Brain microvascular endothelial cell (primary cell): Measurements from ENCODE around the gene CADPS.

Experiments
- DNase-seq: peaks from one replicate; pipeline ENCODE4 v3.0.0-alpha.2; 2020
- H3K27ac ChIP-seq: fragments of 250-450 bp; sonication (Bioruptor Pico); 2 replicates; pipeline ENCODE4 v1.5.1; 2020; ENCODE audit warnings: mild to moderate bottlenecking, moderate library complexity
- H3K27me3 ChIP-seq: fragments of 250-450 bp; sonication (Bioruptor Pico); replicated peaks from 2 replicates; pipeline ENCODE4 v1.5.1; 2020; ENCODE audit warnings: mild to moderate bottlenecking
- H3K36me3 ChIP-seq: fragments of 250-450 bp; sonication (Bioruptor Pico); replicated peaks from 2 replicates; pipeline ENCODE4 v1.5.1; 2020; ENCODE audit warnings: mild to moderate bottlenecking
- H3K4me3 ChIP-seq: 2 replicates; pipeline ENCODE4 v1.5.1; 2011; ENCODE audit warnings: low read depth, mild to moderate bottlenecking, control low read depth, low read length, moderate library complexity
- in situ Hi-C: cut with HindIII; loops from 2 replicates; pipeline ENCODE4 v1.10.0; 2017; ENCODE audit warnings: low sequenced_read_pairs, low pct_ligation_motif_present
- TF ChIP-seq, protein P1 (sequence below): IDR thresholded peaks from 2 replicates; pipeline ENCODE4 v1.5.1; 2011; ENCODE audit warnings: low read depth, mild to moderate bottlenecking, moderate library complexity, low read length, control low read depth, inconsistent platforms; ENCODE audit errors: missing control alignments

The CADPS gene

DNA sequence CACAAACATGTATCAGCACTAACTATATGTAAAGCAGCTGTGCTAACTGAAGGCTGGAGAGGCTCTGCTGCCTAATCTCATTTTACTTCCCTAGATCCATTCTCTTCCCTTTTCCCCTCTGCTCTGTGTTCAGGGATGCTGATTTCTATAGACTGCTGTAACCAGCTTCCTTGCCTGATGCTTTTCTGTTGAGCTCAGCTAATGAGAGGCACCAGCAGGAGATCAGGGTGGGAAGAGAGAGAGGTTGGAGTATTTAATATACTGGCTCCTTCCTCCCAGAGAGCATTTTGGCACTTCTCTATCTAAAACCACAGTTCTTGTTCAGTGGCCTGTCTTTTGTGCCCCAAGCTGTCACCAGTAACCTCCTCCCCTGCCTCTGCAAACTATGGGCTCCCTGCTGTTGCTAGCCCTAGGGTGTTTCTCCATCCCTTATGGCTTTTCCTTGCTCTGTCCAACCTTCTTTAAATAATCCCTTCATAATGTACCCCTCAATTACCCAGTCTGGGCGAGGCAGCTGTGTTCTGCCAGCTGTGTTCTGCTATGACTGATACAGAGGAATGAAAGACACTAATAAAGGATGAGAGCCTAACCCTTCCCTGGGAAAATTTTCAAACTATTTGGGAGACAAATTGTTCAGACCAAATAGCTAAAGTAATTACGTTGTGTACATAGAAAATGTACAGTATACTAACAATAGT lies 69.5 kb downstream of the CADPS start:
- Histone ChIP-seq H3K4me3 (no peak overlapping the region), H3K27ac (no peak overlapping the region), H3K27me3 (no peaks in the 10 kb centered on the region), H3K36me3 (no peaks in the 10 kb centered on the region)
- in situ Hi-C loops: no loop called here
- TF ChIP-seq, protein P1, sequence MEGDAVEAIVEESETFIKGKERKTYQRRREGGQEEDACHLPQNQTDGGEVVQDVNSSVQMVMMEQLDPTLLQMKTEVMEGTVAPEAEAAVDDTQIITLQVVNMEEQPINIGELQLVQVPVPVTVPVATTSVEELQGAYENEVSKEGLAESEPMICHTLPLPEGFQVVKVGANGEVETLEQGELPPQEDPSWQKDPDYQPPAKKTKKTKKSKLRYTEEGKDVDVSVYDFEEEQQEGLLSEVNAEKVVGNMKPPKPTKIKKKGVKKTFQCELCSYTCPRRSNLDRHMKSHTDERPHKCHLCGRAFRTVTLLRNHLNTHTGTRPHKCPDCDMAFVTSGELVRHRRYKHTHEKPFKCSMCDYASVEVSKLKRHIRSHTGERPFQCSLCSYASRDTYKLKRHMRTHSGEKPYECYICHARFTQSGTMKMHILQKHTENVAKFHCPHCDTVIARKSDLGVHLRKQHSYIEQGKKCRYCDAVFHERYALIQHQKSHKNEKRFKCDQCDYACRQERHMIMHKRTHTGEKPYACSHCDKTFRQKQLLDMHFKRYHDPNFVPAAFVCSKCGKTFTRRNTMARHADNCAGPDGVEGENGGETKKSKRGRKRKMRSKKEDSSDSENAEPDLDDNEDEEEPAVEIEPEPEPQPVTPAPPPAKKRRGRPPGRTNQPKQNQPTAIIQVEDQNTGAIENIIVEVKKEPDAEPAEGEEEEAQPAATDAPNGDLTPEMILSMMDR: no peak
- no peak for DNase-seq

DNA sequence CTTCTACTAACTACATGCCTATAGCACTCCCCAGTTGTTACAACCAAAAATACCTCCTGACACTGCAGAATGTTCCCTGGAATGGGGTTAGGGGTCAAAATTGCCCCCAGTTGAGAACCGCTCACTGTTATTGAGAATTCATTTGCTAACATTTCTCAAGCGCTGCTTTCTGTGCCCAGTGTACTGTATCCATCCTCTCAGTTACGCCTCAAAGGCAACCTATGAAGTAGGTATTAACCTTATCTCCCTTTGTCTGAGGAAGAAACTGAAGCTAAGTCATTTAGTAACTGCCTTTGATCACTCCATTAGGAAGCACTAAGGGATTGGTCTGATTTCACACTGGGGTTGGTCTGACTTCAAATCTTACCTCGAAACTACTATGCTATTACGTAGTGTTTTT lies 70.1 kb downstream of the CADPS start:
- TF ChIP-seq, protein P1: no peak
- no peaks in the 10 kb centered on the region for H3K36me3 ChIP-seq
- no peak overlapping the region for H3K27ac ChIP-seq
- H3K4me3 ChIP-seq: no peak overlapping the region
- in situ Hi-C loops: no loop called here
- no peaks in the 10 kb centered on the region for H3K27me3 ChIP-seq
- DNase-seq: no peak

DNA sequence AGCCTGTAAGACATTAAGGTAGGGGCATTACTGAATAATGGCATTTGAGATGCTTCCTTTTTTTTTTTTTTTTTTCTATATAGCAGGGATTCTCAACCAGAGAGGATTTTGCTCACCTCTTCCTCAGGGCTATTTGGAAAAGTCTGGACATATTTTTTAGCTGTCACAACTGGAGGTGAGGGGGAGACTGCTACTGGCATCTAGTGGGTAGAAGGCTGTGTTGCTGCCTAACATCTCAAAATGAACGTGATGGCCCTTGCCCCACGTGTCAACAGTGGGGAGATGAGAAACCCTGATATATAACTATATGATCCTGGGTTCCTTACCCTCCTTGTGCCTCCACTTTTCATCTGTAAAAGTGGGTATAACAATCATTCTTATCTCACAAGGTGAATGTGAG lies 71.9 kb downstream of the CADPS start:
- H3K36me3 ChIP-seq: no peaks in the 10 kb centered on the region
- no peaks in the 10 kb centered on the region for H3K27me3 ChIP-seq
- TF ChIP-seq, protein P1: no peak
- in situ Hi-C loops: no loop called here
- H3K27ac ChIP-seq: no peak overlapping the region
- no peak for DNase-seq
- no peak overlapping the region for H3K4me3 ChIP-seq

DNA sequence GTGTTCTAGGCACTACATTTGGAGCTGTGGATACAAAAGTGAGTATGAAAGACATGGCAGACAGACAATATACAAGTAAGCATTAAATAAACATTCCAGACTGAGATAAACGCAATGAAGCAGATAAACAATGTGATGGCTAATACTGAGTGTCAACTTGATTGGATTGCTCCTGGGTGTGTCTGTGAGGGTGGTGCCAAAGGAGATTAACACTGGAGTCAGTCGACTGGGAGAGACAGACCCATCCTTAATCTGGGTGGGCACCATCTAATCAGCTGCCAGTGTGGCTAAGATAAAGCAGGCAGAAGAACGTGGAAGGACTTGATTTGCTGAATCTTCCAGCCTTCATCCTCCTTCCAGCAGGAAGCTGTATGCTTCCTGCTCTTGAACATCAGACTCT lies 77.2 kb downstream of the CADPS start:
- TF ChIP-seq, protein P1: no peak
- H3K27ac ChIP-seq: no peak overlapping the region
- H3K36me3 ChIP-seq: no peaks in the 10 kb centered on the region
- no peak overlapping the region for H3K4me3 ChIP-seq
- DNase-seq: no peak
- no peaks in the 10 kb centered on the region for H3K27me3 ChIP-seq
- in situ Hi-C loops: no loop called here

DNA sequence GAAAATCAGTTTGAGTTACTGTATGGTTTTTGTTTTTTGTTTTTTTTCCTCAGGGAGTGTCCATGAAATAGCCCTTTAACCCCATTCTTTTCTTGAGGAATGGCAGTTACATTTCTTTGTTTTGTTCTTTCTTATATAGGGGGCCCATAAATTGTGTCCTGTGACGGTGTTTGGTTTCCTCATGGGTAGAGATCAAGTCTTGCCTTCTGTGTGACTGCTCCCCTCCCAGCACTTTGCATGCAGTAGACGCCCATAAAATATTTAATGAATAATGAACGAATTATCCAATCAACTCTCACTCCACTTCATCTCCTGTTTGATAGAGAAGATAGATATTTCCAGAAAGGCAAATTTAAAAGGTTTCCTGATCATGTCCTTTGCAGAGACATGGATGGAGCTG lies 78.1 kb downstream of the CADPS start:
- no peak for DNase-seq
- no peak overlapping the region for H3K27ac ChIP-seq
- in situ Hi-C loops: no loop called here
- no peak overlapping the region for H3K4me3 ChIP-seq
- H3K36me3 ChIP-seq: no peaks in the 10 kb centered on the region
- TF ChIP-seq, protein P1: no peak
- no peaks in the 10 kb centered on the region for H3K27me3 ChIP-seq
